Left kidney (tissue), 2 donors: ENCODE results near the gene DNMBP. TPM values are rescaled to one million over a fixed set of nuclear protein-coding genes. Genes with fewer than 3 reads are reported as not detected.
"Not testable (repeated sequence)": the region's sequence is repeated elsewhere in the genome, so short reads cannot be mapped to it uniquely, and the experiment has no call there.

Experiments
- DNase-seq: peaks from one replicate; pipeline ENCODE4 v3.0.0-alpha.2; 2013
- polyA plus RNA-seq: library from polyadenylated mRNA; unstranded; fragments of 120-200 nt; gene quantifications from one replicate; pipeline ENCODE4 v1.2.1, GENCODE V29; 2013; ENCODE audit not compliant: insufficient read length

Gene DNMBP
- polyA plus RNA-seq, 1 donor, result 39.0 TPM

DNA sequence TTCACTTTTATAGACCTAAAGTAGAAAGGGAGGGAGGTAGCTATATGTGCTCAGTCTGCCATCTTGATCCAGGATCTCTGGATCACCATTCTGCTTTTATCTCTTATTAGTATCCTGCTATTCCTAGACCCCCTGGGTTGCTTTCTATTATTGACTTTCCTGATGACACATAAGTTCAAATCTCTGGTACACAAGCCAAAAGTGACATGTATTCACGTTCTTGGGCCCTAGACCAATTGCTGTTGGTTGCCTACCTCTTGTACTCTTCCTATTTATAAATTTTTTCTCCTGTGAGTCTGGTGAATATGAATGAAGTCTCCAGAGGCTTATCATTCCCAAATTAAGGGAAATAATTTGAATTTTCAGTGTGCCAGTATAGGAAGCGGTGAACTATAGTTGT lies 56.9 kb downstream of the DNMBP start:
- DNase-seq, result no peak

DNA sequence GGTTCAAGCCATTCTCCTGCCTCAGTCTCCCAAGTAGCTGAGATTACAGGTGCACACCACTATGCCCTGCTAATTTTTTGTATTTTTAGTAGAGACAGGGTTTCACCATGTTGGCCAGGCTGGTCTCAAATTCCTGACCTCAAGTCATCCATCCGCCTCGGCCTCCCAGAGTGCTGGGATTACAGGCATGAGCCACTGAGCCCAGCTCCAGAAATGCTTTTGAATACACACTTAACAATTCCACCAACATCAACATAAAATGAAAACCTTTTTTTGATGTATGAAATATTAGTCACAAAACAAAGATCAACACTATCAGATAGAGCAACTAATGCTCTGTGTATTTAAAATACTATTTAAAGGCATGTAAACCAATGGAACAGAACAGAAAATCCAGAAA lies 63.7 kb downstream of the DNMBP start:
- not testable (repeated sequence) for DNase-seq

DNA sequence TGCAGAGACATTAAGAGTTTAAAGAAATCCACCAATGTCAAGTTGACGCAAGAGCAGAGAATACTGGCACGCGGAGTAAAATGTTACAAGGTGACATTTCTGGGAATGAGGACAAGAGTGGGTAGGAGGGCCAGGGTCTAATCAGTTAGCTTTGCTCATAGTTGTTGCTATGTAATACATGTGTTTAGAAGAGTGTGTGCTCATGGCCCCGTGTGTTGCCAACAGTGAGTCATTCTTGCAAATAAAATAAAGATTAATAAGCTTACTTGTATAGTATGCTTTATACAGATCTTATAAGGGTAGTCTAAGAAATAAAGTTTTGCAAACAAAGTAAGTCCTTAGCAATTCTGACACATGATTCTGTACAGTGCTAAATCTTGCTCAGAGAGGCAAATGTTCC lies 64.5 kb downstream of the DNMBP start:
- DNase-seq, result no peak

DNA sequence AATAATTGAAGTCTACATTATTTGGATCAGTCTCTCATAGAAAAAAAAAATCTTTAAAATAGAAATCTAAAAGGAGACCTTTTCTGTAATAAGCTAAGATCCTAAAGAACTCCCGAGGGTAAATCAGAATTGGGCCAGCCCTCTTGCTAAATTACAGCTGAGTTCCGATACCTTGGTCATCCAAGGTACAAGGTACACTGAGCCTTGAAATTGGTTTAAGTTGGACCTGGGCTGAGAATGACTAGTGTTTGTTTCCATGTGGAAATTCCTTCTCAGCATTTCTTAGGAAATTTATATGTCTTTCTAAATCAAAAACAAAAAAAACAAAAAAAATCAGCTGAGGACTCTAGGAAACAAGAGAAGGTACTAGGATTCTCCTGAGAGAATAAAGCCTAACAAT lies 64.9 kb downstream of the DNMBP start:
- no peak for DNase-seq

DNA sequence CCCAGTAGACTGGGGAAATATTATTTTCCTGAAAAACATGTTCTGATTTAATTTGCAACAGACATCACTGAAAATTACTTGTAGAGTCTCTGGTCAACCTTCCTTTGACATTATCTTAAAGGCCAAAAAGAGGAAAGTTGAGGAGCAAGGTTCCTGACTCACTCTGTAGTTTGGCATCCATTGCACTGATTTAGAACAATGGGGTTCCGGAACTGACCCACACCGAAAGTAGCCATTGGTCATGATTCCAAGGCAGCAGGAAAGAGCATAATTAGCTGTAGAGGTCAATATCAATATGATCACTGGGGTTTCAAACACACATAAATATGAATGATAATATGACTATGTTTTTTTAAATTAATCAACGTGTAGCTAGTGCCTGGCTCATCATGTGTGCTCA lies 65.8 kb downstream of the DNMBP start:
- no peak for DNase-seq

DNA sequence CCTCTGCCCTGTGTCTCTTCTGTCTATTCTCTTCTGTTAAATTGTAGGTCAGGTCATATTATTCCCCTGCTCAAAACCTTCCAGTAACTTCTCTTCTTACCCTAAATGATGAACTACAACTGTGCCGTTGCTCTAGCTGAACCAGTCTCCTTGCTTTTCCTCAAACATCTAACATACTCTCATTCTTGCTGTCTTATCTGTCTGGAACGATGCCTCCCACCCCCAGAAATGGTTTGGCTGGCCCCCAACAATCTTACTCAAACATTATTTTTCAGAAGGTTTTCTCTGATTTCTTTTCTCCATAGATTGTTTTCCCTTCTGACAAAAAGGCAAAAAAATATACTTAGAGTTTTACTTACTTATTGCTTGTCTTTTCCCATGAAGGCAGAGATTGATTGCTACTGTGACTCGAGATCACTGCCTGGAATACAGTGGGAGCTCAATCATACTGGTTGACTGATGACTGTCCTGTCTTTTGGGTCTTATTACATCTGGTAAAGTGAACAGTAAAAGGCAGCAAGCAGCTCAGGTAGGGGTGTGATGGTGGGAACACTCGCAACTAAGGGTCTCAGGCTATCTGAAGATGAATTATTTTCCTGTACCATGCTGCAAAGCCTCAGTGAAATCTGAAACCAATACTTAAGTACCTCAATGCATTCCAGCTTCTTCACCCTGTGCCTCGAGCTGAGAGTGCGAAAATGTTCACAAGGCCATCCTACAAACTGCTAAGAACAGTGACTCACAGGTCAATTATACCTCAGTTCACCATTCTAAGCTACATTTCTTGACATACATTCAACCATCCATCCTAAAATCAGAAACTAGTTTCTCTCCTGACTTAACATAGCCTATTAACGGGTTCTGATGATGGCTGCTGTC lies 67.6 kb downstream of the DNMBP start:
- DNase-seq, result no peak

DNA sequence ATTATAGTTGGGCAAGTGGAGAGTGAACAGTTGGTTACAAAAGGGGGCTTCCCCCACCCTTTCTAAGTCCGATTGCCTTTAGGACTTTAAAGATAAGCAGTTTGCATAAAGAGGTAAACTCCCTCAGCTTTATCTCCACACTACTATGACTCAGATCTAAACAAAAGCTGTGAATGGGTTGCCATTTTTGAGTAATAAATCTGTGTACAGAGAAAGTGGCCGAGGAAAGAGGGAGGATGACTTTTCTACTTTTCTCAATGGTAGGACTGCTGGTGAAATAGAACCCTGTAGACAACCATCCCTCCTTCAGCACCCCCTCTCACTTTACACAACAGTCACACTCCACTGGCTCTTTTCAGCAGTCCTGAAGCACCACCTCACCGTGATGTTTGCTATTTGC lies 71.2 kb downstream of the DNMBP start:
- peak; percentile 47 for DNase-seq

DNA sequence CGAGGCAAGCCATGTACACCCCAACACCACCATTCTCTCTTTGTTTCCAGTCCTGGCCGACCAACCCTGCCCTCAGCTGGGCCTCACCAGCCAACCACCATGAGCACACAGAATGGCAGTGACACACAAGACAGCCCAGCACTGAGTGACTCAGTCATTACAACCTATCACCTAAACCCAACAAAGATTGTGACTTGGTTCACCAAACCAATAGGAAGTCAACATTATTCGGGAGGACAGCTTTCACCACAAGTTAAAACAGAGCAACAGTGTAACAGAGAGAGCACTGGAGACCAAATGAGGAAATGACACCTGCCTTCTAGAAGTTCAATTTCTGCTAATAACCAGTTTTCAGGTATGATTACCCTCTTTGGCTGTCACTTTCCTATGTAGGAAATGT lies 72.1 kb downstream of the DNMBP start:
- no peak for DNase-seq

DNA sequence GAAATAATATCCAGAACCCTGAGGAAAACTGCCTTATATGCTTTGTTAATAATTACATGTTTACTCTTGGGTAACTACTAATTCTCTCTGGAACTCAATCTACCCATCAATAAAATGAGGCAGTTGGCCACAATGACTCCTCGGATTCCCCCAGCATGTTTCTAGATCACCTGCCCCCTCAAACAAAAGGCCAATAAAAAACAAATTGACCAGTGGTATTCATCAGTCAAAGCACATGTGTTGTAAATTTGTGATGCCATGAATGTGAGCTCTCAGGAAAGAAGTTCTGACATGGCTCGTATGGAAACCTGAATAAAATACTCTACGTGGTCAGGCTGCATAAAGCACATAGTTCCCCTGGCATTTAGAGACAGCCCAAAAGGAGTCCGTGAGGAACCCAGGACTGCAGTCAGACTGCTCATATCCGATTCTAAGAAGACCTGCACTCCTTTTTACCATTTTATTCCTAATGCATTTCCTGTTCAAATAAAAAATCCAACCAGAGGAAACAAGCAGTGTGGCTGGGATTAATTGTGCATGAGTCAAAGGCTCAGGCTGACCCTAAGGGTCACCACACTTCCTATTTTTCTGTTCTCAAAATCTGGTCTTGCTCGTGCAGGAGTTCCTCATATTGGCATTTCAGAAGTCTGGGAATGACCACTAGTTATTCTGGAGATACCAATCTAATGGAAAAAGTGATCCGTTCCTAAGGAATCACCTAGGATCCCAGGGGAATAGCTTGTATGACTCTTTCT lies 77.4 kb downstream of the DNMBP start:
- not testable (repeated sequence) for DNase-seq

DNA sequence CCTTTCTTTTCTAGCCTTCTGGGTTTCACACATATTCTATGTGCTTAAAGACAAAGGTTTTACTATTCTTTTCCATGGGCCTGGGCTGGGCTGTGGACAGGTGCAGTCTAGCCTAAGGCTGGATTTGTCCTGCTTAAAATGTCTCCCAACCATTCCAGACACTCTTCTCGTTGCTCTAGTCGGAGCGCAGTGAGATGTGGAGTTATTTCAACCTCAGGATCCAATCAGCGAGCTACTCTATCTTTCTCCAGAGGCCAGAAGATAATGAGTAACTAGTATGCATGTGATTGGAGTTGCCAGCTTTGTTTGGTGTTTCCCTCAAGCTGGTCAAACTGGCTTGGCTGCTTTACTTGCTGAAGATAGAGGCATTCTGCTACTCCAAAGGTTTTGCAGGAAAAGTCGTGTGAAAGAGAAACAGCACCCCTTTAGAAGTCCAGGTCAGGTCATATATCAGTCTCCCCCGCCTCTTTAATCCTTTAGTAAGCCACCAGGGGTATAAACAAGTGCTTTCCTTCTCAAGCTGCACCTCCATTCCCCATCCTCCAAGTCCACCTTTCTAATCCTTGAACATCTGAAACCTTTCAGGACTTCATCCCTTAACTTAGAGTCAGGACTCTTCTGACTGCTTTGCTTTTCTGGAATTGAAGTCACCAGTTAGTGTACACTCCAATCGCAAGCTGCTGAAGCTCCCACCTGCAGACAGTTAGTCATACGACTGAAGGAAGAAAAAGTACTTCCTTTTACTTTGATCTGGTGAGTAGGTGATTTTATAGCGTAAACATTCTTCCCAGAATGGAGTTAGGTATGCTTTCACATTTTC lies 78.8 kb downstream of the DNMBP start:
- DNase-seq, result peak; percentile 82

DNA sequence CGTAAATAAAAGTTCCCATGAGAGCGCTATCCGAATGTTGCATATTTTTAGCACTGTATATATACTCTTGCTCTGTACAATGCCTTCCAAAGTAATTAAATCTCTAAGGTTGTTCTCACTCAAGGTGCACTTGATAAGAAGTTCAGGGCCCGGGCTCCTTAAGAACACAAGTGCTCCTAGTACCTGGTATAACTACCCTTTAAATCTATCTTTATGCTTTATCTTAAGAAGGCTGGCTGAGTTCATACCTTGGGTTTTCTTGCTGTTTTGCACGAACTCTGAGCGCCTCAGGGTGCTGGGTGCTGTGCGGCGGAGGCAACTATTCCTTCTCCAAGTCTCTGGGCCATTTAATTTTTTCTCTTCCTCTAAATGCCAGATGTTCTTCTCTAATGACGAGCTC lies 80.4 kb downstream of the DNMBP start:
- no peak for DNase-seq

DNA sequence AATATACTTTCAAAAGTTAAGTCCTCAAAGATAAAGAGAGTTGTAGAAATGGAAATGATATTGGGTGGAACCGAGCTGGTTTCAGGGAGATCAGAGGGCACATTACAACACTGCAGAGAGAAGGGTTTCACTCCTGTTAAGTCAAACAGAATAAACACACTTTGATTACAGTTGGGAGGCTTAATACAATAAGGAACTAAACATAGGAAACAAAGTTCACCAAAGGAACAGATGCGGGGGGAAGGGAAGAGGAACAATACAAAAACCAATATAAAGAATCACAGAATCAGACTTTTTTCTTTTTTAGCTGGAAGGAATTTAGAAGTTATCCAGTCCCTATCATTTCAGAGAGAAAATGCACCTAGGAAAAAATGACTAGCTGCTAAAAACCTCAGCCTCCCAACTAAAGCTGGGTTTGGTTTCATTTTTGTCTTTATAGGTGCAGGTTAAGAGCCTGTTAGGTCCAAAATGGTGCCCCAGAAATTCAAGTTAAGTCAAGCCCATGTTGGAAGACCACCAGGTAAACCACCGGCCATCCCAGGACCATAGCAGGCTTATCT lies 81.9 kb downstream of the DNMBP start:
- DNase-seq, result no peak

DNA sequence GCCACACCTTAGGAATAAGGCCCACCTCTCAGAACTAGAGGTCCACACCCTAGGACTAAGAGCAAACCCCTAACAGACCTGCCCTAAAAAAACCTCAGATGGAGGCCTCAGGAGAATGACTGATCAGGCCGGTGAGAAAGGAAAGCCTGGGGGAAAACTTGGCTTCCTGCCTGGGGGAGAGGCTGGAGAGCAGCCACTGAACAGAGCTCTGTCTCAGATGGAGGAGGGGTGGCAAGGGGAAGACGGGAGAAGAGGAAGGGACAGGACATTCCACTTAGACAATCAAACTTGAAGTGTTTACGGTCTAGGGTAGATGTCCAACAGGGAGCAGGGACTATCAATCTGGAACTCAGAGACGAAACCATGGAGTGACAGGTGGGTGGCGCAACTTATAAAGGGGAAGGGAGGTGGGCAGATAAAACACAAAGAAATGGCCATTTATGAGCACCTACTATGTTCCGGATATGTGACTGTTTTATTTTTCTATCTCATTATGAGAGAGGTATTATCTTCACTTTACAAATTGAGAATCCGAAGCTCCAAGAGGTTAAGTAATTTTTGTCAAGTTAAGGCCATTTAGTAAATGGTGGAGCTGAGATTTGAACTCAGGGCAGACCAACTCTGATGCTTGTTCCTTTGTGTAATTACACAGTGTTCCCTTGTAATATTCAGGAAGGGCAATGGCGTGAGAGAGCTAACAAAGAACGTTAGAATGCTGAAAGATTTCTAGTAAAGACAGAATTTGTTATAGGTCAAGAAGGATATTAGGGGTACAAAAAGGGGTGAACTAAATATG lies 82.6 kb downstream of the DNMBP start:
- DNase-seq, result no peak

DNA sequence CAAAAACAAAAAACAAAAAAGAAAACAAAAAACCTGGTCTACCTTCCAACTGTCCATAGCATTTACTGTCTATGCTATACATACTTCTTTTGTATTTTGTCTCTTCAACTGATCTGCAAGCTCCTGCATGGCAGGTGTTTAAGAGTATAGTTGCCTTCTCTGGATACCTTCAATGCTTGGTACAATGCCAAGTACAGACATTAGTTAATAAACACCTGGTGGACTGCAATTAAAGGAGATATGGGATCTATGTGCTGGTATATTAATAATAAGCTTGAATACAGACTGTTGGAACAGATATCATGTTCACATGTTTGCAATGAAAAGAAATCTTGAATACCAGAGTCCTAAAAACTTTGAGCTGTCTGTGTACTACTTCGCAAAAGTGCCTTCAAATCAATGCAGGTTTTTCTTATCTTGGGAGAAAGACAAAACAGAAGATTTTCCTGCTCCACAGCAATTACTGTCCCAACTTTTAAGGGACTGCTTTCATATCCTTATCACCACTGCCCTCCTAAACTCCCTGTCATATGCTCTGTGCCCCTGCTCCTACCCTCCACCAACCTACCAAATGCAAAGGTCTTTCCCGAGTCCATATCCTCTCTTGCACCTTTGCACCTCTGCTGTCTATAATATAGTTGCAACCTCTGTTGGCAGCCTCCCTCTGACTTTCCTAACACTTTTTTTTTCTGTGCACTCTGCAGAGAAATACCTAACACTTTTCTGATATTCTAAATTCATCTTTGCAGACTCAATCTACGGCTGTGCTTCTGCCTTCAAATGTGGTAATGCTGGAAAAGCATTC lies 85.1 kb downstream of the DNMBP start:
- DNase-seq, result no peak

DNA sequence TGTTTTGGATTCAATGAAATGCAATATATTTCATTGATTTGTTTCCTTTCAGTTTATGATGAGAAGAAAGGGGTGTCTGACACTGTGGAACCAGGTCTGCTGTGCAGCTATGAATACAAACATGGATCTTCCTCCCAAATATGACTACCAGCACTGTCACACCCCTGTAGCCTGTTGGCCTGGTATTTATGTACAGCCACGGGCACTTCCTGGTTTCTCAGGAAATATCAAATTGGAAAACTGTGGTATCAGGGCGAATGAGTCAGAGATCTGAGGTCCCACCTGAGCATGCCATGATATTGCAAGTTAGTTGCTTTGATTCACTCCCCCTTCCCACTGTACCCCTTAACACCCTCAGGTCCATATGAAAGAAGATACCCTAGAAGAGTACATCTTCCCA lies 87.8 kb downstream of the DNMBP start:
- no peak for DNase-seq

DNA sequence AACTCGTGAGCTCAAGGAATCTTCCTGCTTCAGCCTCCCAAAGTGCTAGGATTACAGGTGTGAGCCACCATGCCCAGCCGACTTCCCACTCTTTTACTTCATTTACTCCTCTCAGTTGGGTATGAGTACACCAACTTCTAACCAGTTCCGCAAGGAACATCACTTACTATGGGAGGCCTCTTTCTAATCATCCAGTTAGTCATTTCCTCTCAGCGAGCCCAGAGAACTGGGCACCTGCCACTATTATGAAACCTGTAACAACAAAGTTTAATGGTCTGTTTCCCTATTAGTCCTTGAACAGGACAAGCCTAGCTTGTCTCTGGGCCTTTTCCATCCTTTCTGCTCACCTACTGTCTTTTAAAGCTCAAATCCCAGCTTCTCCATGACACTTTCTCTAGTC lies 88.8 kb downstream of the DNMBP start:
- DNase-seq, result no peak

DNA sequence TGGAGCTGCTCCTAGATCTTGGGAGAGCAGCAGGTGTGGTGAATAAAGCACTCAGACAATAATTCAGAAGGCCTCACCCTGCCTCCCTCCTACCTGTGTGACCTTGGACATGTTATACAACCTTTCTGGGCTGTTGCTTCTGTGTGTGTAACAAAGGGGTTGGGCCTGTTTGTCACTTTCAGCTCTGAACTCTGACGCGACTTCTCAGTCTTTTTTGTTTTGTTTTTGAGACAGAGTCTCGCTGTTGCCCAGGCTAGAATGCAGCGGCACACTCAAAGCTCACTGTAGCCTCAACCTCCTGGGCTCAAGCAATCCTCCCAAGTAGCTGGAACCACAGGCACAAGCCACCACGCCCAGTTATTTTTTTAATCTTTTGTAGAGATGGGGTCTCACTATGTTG lies 89.3 kb downstream of the DNMBP start:
- no peak for DNase-seq

DNA sequence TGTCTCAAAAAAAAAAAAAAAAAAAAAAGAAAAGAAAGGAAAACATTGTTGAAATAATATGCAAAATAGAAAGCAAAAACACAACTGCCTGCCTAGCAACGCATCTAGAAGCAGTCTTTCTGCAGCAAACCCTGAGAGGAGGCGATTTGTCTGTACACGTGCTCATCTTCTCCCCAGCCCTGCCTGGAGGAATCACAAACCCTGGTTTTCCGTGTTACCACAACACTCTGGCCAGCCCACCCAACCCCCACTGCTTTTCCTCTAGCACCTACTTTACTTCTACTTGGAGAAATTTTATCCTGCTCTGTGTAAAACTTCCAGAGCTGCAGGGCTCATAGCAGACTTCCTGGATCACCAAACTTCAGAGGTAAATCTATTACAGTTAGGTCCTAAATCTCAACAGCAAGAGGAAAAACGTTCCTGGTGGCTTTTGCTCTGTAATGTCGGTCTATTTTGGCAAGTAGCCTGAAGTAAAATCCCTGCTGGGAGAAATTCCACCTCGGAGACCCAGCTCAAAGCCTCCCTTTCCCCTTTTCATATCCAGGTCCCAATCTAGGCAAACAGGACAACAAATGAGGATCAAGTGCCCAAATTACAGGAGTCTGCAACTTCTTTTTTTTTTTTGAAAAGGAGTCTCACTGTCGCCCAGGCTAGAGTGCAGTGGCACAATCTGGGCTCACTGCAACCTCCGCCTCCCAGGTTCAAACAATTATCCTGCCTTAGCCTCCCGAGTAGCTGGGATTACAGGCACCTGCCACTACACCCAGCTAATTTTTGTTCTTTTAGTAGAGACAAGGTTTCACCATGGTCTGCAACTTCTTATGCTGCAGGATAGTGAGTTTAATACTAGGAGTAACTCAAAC lies 91.6 kb downstream of the DNMBP start:
- peak; percentile 77 for DNase-seq

DNA sequence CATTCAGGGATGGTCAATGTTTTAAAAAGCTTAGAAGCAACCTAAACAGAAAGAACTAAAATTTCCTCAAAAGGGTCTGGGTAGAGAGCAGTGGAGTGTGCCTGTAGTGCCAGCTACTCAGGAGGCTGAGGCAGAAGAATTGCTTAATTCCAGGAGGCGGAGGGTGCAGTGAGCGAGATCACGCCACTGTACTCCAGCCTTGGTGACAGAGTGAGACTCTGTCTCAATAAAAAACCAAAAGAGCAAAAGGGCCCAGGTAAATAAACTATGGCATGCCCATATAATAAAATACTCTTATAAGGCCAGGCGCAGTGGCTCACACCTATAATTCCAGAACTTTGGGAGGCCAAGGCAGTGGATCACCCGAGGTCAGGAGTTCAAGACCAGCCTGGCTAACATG lies 93.0 kb downstream of the DNMBP start:
- DNase-seq, result no peak

DNA sequence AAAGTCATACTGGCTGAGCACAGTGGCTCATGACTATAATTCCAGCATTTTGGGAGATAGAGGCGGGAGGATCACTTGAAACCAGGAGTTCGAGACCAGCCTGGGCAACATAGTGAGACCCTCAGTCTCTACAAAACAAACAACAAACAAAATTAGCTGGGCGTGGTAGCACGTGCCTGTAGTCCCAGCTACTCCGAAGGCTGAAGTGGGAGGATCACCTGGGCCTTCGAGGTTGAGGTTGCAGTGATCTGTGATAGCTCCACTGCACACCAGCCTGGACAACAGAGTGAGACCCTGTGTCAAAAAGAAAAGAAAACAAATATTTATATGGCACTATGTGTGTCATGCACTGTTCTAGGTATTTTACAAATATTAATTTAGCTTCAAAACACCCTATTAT lies 94.3 kb downstream of the DNMBP start:
- no peak for DNase-seq
